ENCODE measurements around the gene KIF26B.

KIF26B gene

DNA sequence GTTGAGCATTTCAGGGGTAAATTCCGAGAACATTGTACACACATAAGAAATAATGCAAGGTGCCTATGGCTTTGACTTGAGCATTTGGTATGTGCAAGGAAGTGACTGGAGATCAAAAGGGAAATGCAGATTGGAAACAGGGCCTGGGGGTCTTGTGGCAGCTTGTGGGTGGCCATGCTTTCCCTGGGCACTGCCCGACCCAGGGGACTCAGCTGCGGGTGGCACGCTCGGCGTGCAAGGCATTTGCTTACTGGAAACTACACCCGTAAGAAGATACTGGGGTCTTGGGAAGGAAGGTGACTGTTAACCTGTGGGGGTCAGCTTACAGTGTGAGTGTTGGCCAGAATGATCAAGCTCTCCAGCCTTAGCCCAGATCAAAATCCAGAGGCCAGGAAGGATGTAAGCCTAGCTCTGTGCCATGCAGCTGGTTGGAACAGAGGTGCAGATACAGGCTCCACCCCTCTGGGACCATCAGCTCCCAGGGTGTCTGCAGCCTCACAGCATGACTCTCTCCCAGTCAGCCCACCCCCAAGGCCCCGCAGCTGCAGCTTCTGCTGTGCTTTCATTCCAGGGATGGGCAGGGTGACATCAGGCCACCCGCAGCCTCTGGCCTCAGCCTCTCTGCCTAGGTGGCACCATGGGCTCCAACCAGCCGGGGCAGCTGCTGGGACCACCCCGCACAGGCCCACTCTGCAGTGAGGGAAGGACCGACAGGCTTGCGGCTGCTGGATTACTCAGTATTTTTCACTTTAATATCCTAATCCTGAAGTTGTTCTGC, 55.1 kb downstream of the KIF26B start:
- DNase-seq (ENCODE audit: low read depth in 2 of 2): no peak

DNA sequence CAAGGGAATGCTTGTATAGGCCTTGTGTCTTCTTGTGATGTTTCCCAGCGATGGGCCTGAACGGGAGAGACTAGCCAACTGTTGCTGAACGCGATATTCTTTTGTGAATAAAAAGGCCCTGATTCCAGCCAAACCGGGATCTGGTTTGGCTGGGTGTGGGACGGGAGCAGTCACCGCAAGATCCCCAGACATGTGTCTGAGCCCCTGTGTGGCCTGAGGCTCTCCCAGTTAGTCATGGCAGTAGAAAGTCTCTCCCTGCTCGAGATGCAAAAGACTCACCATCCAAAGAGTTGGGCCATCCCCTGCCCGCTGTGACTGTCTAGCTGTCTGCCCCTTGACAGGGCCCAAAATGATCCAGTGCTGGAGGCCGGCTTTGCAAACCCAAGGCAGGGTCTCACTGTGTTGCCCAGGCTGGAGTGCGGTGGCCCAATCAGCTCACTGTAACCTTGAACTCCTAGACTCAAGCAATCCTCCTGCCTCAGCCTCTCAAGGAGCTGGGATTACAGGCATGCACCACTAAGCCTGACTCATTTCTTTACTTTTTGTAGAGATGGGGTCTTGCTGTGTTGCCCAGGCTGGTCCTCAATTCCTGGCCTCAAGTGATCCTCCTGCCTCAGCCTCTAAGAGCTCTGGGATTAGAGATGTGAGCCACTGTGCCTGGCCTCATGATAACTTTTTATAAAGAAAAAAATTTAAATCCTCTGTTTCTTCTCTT, 56.4 kb downstream of the KIF26B start:
- no peak for DNase-seq (ENCODE audit: low read depth in 2 of 2)

- DNase-seq (ENCODE audit: low read depth in 2 of 2): no peak
Observed at GRCh38 chr1:245211761-245212160, 57.0 kb downstream of the KIF26B start.

DNA sequence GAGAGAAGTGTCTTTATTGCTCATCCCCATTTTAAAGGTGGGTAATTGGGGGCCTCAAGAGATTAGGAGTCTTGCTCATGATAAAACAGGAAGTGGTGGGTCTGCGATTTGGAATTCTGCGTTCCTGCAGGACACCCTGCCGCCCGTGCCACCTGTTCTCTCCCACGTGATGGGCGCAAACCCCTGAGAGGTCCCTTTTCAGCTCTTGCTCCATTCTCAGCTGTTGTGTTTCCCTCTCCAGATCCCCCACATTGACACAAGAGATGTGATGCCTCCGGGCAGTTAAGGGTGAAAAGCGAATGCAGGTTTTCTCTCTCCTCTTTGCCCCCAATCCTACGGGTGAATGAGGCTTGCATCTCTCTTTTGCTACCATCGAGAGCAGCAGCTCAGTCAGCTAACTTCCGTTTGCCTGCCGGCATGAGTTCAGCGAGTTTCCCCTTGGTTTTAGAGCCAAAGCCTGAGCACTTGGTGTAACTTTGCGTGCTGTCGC, 57.5 kb downstream of the KIF26B start:
- no peak for DNase-seq (ENCODE audit: low read depth in 2 of 2)

DNA sequence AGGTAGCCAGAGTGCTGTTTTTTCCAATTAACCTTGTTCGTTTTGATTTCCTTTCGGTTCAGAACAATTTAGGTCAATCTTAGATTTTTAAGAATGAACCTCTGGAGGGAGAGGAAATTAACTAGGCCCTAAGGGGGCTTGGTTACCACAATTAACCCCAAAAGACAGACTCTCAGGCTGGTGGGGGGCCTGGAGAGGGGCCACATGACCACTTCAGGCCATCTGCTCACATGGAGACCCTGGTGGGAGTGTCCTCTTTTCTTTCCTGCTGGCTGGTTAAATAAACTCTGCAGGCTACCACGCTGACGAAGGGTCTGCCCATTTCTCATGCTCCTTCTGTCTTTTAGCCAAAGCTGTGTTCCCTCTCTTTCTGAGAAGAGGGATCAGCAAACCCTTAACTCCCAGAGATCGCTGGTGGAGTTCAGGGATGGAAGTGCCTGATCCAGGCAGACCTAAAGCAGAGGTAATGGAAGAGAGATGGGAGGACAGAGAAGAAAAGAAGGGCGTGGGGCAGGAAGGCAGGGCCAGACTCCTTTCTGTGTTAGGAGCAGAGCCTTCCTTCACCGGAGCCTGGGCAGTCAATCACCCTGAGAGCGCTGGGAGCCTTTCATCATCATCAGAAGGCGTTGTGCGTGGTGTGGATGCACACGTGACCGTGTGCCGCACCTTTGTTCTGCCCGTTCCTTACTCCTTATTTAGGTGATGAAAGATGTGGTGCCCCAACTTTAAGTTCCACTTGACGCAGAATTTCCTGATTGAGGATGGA, 58.5 kb downstream of the KIF26B start:
- no peak for DNase-seq (ENCODE audit: low read depth in 2 of 2)

DNA sequence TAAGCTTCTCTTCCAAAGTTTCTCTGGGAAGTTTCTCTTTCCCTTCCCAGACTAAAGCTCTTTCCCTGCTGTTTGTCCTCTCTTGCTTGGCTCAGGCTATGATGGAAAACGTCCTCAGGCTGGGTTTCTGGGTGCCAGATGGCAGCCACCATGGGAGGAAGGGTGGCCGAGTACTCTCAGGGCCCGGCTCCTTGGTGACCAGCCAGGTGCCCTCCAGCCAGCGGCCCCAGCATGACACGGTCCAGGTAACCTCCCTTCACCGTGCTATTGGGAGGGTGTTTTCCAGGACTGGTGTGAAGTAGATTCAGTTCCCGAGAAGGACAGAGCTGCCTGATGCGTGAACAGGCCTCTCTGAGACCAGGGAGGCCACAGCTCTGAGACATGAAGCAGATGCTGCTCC, 60.3 kb downstream of the KIF26B start:
- DNase-seq (ENCODE audit: low read depth in 2 of 2): no peak

DNA sequence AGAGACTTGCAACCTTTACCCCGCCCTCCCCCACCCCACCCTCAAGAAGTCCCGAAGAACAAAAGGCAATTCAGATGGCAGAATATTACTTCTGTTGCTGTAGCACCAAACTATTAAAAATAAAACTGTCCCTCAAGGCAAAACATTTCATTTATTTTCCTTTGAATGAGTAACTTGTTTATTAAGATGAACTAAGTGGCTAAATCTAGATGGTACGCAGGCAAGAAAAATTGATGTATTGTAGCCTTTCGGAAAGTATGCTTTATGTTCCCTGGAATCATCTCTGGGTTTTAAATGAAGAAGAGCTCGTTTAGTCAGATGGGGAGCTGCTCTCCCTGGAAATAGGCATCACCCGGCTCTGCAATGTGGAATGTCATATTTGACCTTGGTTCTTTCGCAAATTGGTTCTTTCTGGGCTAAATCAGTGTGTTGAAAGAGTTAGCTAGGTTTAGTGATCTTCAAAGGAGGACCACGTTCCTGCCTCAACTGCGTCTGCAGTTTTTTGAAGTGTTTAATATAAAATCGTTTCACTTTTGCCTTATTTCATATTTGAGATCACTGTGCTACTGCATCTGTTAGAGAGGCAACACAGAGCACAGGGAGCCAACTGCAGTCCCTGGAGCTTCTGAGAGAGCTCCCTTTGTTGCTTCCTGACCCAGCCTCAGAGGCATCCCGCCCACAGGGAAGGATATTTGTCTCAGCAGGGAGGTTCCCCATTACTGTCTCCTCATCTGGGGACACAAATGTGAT, 61.8 kb downstream of the KIF26B start:
- no peak for DNase-seq (ENCODE audit: low read depth in 2 of 2)

DNA sequence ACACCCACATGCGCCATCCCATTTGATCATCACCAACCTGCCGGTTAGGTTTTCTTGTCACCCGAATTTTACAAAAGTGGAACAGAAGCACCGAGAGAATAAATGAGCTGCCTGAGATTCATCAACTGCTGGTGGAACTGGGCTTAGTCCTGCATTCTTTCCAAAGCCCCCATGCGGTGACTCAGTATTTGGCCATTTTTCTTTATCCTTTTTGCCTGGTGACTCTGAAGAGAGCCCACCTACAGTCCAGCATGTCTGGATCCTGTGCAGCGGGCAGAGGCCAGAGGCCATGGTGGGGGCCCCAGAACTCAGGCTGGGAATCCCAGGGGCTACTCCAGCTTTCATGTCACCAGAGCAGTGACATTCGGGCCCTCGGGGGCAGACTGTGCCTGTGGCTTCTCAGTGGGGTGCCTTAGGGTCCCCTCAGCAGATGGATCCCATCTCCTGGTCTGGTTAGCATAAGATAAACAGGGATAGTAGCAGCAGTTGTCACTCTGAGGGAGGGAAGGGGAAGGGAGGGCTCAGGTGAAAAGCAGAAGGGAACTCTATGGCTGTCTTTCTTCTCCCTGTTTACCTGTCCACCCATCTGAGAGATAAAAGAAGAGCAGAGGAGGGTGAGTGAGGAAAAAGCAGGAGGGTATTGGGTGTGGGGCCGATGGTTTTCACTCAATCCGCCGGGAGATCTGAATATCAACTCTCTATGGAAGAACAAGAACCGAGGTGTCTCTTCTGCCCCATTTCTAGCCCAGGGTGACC, 63.2 kb downstream of the KIF26B start:
- DNase-seq (ENCODE audit: low read depth in 2 of 2): no peak

DNA sequence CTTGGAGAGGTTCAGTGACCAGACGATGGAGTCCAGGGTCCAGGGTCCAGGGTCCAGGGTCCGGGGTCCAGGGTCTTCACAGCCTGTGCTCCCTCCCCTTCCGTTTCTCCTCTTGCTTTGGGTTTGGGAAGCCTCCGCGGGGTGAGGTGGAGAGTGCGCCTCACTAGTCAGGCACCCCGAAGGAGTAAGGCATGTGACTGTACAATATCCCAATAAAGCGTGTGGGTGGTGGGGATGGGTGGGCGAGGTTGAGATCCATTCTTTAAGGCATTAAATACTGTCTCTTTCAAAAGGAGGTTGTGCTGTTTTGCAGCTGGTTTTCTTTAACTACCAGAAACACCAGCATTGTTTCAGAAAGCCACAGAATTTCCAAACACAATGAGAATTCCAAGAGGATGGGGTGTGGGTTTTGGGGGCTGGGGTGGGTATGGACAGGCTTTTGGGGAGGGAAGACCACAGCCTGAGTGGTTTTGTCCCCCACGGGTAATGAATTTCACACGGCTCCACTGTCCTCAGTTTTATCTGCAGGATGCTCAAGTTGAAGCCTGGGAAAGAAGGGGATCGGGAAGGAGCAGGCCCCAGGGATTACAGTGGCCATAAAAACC, 65.7 kb downstream of the KIF26B start:
- DNase-seq (ENCODE audit: low read depth in 2 of 2): no peak

DNA sequence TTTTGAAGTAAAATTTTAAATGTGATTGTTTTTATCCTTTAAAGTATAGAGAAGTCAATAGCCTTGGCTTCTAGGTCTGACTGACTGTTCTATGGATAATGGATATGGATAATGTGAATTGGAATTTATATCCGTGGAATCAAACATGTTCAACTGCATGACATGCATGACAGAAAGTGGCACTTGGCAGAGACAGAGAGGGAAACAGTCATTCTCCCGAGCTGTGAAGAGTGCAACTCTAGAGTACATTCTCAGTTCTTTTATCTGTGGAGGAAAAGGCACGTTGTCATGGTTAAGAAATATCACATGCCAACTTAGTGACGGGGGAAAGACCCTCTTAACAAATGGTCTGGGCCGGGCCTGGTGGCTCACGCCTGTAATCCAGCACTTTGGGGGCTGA, 67.0 kb downstream of the KIF26B start:
- no peak for DNase-seq (ENCODE audit: low read depth in 2 of 2)

GRCh38 chr1:245222931-245223595, 68.3 kb downstream of the KIF26B start:
- DNase-seq (ENCODE audit: low read depth in 2 of 2): no peak

- DNase-seq (ENCODE audit: low read depth in 2 of 2): no peak
Observed at GRCh38 chr1:245225322-245226202, 70.8 kb downstream of the KIF26B start.

GRCh38 chr1:245226203-245226499, 71.4 kb downstream of the KIF26B start:
- DNase-seq (ENCODE audit: low read depth in 2 of 2): no peak

DNA sequence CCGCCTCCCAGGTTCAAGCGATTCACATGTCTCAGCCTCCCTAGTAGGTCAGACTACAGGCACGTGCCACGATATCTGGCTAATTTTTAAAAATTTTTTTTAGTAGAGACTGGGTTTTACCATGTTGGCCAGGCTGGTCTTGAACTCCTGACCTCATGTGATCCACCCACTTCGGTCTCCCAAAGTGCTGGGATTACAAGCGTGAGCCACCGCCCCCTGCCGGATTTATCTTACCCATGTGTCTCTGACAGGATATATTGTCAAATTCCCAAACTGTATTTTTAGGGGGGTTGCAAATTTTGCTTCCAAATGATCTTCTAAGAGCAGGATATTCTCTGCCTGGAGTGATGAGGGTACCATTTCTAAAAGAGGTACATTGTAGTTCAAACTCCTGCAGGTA, 74.3 kb downstream of the KIF26B start:
- no peak for DNase-seq (ENCODE audit: low read depth in 2 of 2)

DNA sequence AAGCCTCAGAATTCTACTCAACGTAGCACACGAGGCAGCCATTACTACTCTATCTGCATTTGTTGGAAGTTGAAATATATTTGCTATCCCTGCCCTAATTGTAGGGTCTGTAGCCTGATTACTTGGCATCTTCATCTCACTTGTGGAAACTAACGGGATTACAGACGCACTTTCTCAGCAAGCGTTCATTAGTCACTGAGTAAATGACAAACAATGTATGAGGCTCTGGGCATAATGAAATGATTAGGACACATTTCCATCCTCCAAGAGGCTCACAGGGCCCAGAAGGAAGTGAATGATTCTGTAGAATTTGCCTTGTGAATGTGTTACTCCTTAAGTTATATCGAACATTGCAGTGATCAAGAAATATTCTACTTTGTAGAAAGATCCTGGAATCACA, 78.1 kb downstream of the KIF26B start:
- DNase-seq (ENCODE audit: low read depth in 2 of 2): no peak

GRCh38 chr1:245234217-245235081, 79.7 kb downstream of the KIF26B start:
- no peak for DNase-seq (ENCODE audit: low read depth in 2 of 2)

GRCh38 chr1:245235156-245235555, 80.4 kb downstream of the KIF26B start:
- DNase-seq (ENCODE audit: low read depth in 2 of 2): no peak

- DNase-seq (ENCODE audit: low read depth in 2 of 2): no peak
Observed at GRCh38 chr1:245240648-245241165, 85.9 kb downstream of the KIF26B start.

Measured in stimulated activated CD8-positive, alpha-beta memory T cell treated with anti-CD3 and anti-CD28 coated beads, Interleukin-15, amount 100 ng/mL, for 4 hours (primary cell).